HCT116 (cell line): ENCODE results near the gene VASH1. TPM values are rescaled to one million over a fixed set of nuclear protein-coding genes. Genes with fewer than 3 reads are reported as not detected.

Experiments used
- ATAC-seq: fragments of 200-7000 bp; cut with Tn5 transposase; 2 replicates; pipeline ENCODE4 v1.9.1; 2020; ENCODE audit warnings: mild to moderate bottlenecking, moderate library complexity
- BruUV-seq: library from RNA; stranded (reverse); fragments of 400-500 nt; replicated peaks from 2 replicates; lab custom pipeline; 2021; lab: Mats Ljungman, UMichigan
- CTCF ChIA-PET: fragments of 300-600 bp; sonication (Branson Sonifier 250); formaldehyde crosslinking; loops from one replicate; lab custom pipeline; 2021; ENCODE audit warnings: antibody characterized with exemption; lab: Charles Lee
- POLR2A ChIA-PET: fragments of 300-600, 350-600 bp; sonication (Branson Sonifier 250); formaldehyde crosslinking; loops from one replicate; lab custom pipeline; 2021; ENCODE audit warnings: antibody characterized with exemption; lab: Charles Lee
- RAD21 ChIA-PET, 2 experiments: fragments of 300-600 bp; sonication (Branson Sonifier 250); formaldehyde crosslinking; loops; one replicate each; lab custom pipeline; 2023; ENCODE audit warnings: low total read pairs in 2 of 2; ENCODE audit not compliant: uncharacterized antibody in 2 of 2, unreplicated experiment in 2 of 2, low non-redundant PET in 1 of 2; lab: Charles Lee
- DNase-seq: peaks from one replicate; pipeline ENCODE4 v3.0.0-alpha.2; 2010; ENCODE audit warnings: low read depth, low spot score
- H2AFZ ChIP-seq: fragments of 200-600 bp; shearing (Covaris generic), sonication (generic); 2 replicates; pipeline ENCODE4 v1.6.1; 2017; ENCODE audit warnings: low read depth, mixed run types, mixed read lengths, antibody characterized with exemption, low read length; ENCODE audit not compliant: poor library complexity, severe bottlenecking
- H3K27ac ChIP-seq: 2 replicates; pipeline ENCODE4 v1.5.1; 2012; ENCODE audit warnings: low read depth, low read length
- H3K27me3 ChIP-seq: fragments of 200-600 bp; sonication (generic); 2 replicates; pipeline ENCODE4 v1.6.1; 2016; ENCODE audit warnings: mixed run types, low read length, mixed read lengths; ENCODE audit not compliant: insufficient read depth
- H3K36me3 ChIP-seq, 2 experiments: fragments of 200-500 bp in 1 of 2; fragments of 200-600 bp in 1 of 2; sonication (Bioruptor generic) in 1 of 2; sonication (generic) in 1 of 2; 2 replicates each; pipeline versions ENCODE4 v1.5.1 to v1.6.1; 2014 to 2016; ENCODE audit warnings: low read length in 2 of 2, inconsistent platforms in 1 of 2, mixed read lengths in 1 of 2, mixed run types in 1 of 2; ENCODE audit not compliant: insufficient read depth in 2 of 2, control insufficient read depth in 1 of 2
- H3K4me1 ChIP-seq, 2 experiments: fragments of 200-600 bp in 1 of 2; sonication (generic) in 1 of 2; 2 replicates each; pipeline versions ENCODE4 v1.5.1 to v1.6.1; 2012 to 2017; ENCODE audit warnings: low read length in 2 of 2, inconsistent platforms in 1 of 2, mild to moderate bottlenecking in 1 of 2, mixed read lengths in 1 of 2, mixed run types in 1 of 2, moderate library complexity in 1 of 2; ENCODE audit not compliant: insufficient read depth in 2 of 2, control insufficient read depth in 1 of 2
- H3K4me2 ChIP-seq: fragments of 200-600 bp; sonication (generic); 2 replicates; pipeline ENCODE4 v1.6.1; 2017; ENCODE audit warnings: mixed run types, low read length, mixed read lengths
- H3K4me3 ChIP-seq, 2 experiments: fragments of 200-600 bp in 1 of 2; sonication (generic) in 1 of 2; replicated peaks in 1 of 2; 2 replicates each; pipeline ENCODE4 v1.5.1; 2011 to 2016; ENCODE audit warnings: low read length in 2 of 2, control low read depth in 1 of 2, low read depth in 1 of 2, mild to moderate bottlenecking in 1 of 2, mixed read lengths in 1 of 2, mixed run types in 1 of 2
- H3K79me2 ChIP-seq: fragments of 200-600 bp; sonication (generic); 2 replicates; pipeline ENCODE4 v1.6.1; 2017; ENCODE audit warnings: mild to moderate bottlenecking, mixed run types, low read length, moderate library complexity, mixed read lengths; ENCODE audit not compliant: insufficient read depth
- H3K9ac ChIP-seq: fragments of 200-600 bp; sonication (generic); 2 replicates; pipeline ENCODE4 v1.6.1; 2016; ENCODE audit warnings: low read length, mixed read lengths
- H3K9me2 ChIP-seq: fragments of 200-600 bp; sonication (generic), shearing (Covaris generic); 2 replicates; pipeline ENCODE4 v1.6.1; 2017; ENCODE audit warnings: mixed run types, mild to moderate bottlenecking, moderate library complexity; ENCODE audit not compliant: insufficient read depth
- H3K9me3 ChIP-seq, 2 experiments: fragments of 200-500 bp in 1 of 2; fragments of 200-600 bp in 1 of 2; sonication (Bioruptor generic) in 1 of 2; sonication (generic) in 1 of 2; 2 replicates each; pipeline ENCODE4 v1.6.1; 2014 to 2017; ENCODE audit warnings: low read length in 2 of 2, mixed read lengths in 2 of 2, inconsistent platforms in 1 of 2, low read depth in 1 of 2, mild to moderate bottlenecking in 1 of 2, mixed run types in 1 of 2, moderate library complexity in 1 of 2; ENCODE audit not compliant: control insufficient read depth in 1 of 2, insufficient read depth in 1 of 2
- H4K20me1 ChIP-seq: fragments of 200-600 bp; sonication (generic), shearing (Covaris generic); 2 replicates; pipeline ENCODE4 v1.6.1; 2017; ENCODE audit warnings: mixed run types, mild to moderate bottlenecking, moderate library complexity; ENCODE audit not compliant: insufficient read depth
- ATF3 ChIP-seq: IDR thresholded peaks from 2 replicates; pipeline ENCODE4 v1.6.1; 2012
- CBX3 ChIP-seq: IDR thresholded peaks from 2 replicates; pipeline ENCODE4 v1.6.1; 2012; ENCODE audit warnings: low read depth
- CTCF ChIP-seq, 3 experiments: fragments of 200-600 bp in 1 of 3; sonication (generic) in 1 of 3; IDR thresholded peaks in 2 of 3; conservative IDR thresholded peaks in 1 of 3; 2 replicates each; pipeline ENCODE4 v1.5.1; 2012 to 2017; ENCODE audit warnings: low read depth in 2 of 3, low read length in 2 of 3, antibody characterized with exemption in 1 of 3, borderline replicate concordance in 1 of 3, control low read depth in 1 of 3, mild to moderate bottlenecking in 1 of 3, mixed read lengths in 1 of 3, mixed run types in 1 of 3, moderate library complexity in 1 of 3; ENCODE audit not compliant: insufficient read depth in 1 of 3
- EGR1 ChIP-seq: IDR thresholded peaks from 2 replicates; pipeline ENCODE4 v1.6.1; 2012; ENCODE audit warnings: low read depth
- ELF1 ChIP-seq: IDR thresholded peaks from 2 replicates; pipeline ENCODE4 v1.6.1; 2012; ENCODE audit warnings: low read depth, borderline replicate concordance
- EZH2 ChIP-seq: fragments of 200-600 bp; sonication (generic); IDR thresholded peaks from 2 replicates; pipeline ENCODE4 v1.6.1; 2017; ENCODE audit warnings: antibody characterized with exemption, mixed run types
- EZH2phosphoT487 ChIP-seq: fragments of 200-600 bp; IDR thresholded peaks from 2 replicates; pipeline ENCODE4 v1.6.1; 2018; ENCODE audit warnings: antibody characterized with exemption, borderline replicate concordance
- JUND ChIP-seq: IDR thresholded peaks from 2 replicates; pipeline ENCODE4 v1.6.1; 2012
- MAX ChIP-seq: IDR thresholded peaks from 2 replicates; pipeline ENCODE4 v1.6.1; 2012
- POLR2A ChIP-seq: IDR thresholded peaks from 2 replicates; pipeline ENCODE4 v1.7.0; 2011; ENCODE audit warnings: borderline replicate concordance; ENCODE audit not compliant: insufficient read depth, insufficient read length; ENCODE audit errors: extremely low read depth
- POLR2AphosphoS5 ChIP-seq: IDR thresholded peaks from 2 replicates; pipeline ENCODE4 v1.6.1; 2011; ENCODE audit warnings: mild to moderate bottlenecking, low read depth, low read length, moderate library complexity
- RAD21 ChIP-seq: IDR thresholded peaks from 2 replicates; pipeline ENCODE4 v1.6.1; 2012; ENCODE audit warnings: low read depth, mild to moderate bottlenecking
- SIN3A ChIP-seq: IDR thresholded peaks from 2 replicates; pipeline ENCODE4 v1.6.1; 2012; ENCODE audit warnings: low read depth
- TCF7L2 ChIP-seq: IDR thresholded peaks from 2 replicates; pipeline ENCODE4 v1.7.0; 2011; ENCODE audit warnings: borderline replicate concordance, inconsistent platforms; ENCODE audit not compliant: insufficient read depth, insufficient read length; ENCODE audit errors: extremely low read depth
- YY1 ChIP-seq: IDR thresholded peaks from 2 replicates; pipeline ENCODE4 v1.6.1; 2011; ENCODE audit warnings: low read length, low read depth, moderate library complexity, mild to moderate bottlenecking; ENCODE audit not compliant: insufficient replicate concordance; ENCODE audit errors: extremely low read depth
- ZBTB33 ChIP-seq: IDR thresholded peaks from 2 replicates; pipeline ENCODE4 v1.6.1; 2011; ENCODE audit warnings: mild to moderate bottlenecking, low read length, moderate library complexity; ENCODE audit not compliant: insufficient replicate concordance; ENCODE audit errors: extremely low read depth
- ZFX ChIP-seq: fragments of 450-650 bp; IDR thresholded peaks from 2 replicates; pipeline ENCODE4 v1.6.1; 2017
- intact Hi-C: fragments of 100-400 bp; cut with micrococcal nuclease; formaldehyde crosslinking; loops from 2 replicates; pipeline ENCODE4 v1.10.0; 2022
- total RNA-seq: library from RNA; stranded (reverse); gene quantifications from one replicate; pipeline ENCODE4 v1.2.1, GENCODE V29; 2021; ENCODE audit not compliant: unreplicated experiment

Gene VASH1
- total RNA-seq, 1 experiment from 2014 or later, result 13.3 TPM

GRCh38 chr14:76718306-76719040, 42.8 kb upstream of the VASH1 start (continued):
- no peak for TF ChIP-seq RAD21
- TF ChIP-seq POLR2A, result no peak
- no peak for TF ChIP-seq TCF7L2
- TF ChIP-seq ATF3, result no peak
- TF ChIP-seq ELF1, result no peak
- no peak for TF ChIP-seq JUND
- TF ChIP-seq EZH2phosphoT487, result no peak
- no peak for TF ChIP-seq POLR2AphosphoS5
- TF ChIP-seq EGR1, result no peak
- TF ChIP-seq EZH2, result no peak

- no peak for DNase-seq
- H3K9ac ChIP-seq, result no peak overlapping the region
- RAD21 ChIA-PET, result no interaction called here
- no peak for TF ChIP-seq ZBTB33
- no peak for TF ChIP-seq CBX3
- TF ChIP-seq JUND, result no peak
- no peak for TF ChIP-seq ZFX
- no peak for TF ChIP-seq YY1
- TF ChIP-seq ELF1, result no peak
- no peak for TF ChIP-seq EGR1
- TF ChIP-seq CTCF (IDR thresholded peaks at IDR 0.05 in 2 of 3, conservative IDR thresholded peaks at IDR 0.05 in 1 of 3; ENCODE audit: borderline replicate concordance in 1 of 3, insufficient read depth in 1 of 3, low read depth in 2 of 3, low read length in 2 of 3), result no peak
- TF ChIP-seq RAD21, result no peak
- TF ChIP-seq MAX, result no peak
- no peak for TF ChIP-seq SIN3A
- no peak for TF ChIP-seq POLR2AphosphoS5
- TF ChIP-seq, all 23 proteins: peak for 0
- H3K9me2 ChIP-seq, result no peaks in the 10 kb centered on the region
- no peak overlapping the region for H3K27ac ChIP-seq
- H3K4me3 ChIP-seq, result no peak overlapping the region
- intact Hi-C loops, result loop anchor here (10.0 kb wide), 1 partner anchor 345 kb away; no protein-coding TSS in a partner anchor
- ChIA-PET POLR2A (no interaction called here), CTCF (interaction anchor here (1.8 kb wide), 1 partner anchor 10 kb away, joined by 11 read pairs; no protein-coding TSS in a partner anchor)
- H3K79me2 ChIP-seq, result no peaks in the 10 kb centered on the region
- H4K20me1 ChIP-seq, result no peaks in the 10 kb centered on the region
- H3K27me3 ChIP-seq, result 0 out of 2 replicates have a peak, but pooled peaks cover 4% of the 10 kb centered on the region
- H3K36me3 ChIP-seq, result no peaks in the 10 kb centered on the region
- H3K4me1 ChIP-seq, result peaks cover 7 to 12% of the 10 kb centered on the region in 2 experiments; a peak in 3 of 4 replicates
- H3K9me3 ChIP-seq, result no peaks in the 10 kb centered on the region; a peak in 1 of 4 replicates
- no peak overlapping the region for H3K4me2 ChIP-seq
- no TSS peak for BruUV-seq
- H2AFZ ChIP-seq, result no peak overlapping the region
- no peak for ATAC-seq
Observed at GRCh38 chr14:76719666-76720065, 41.6 kb upstream of the VASH1 start.
